MM.1S (cell line): ENCODE measurements around the gene PLOD3.

ENCODE experiments used
- DNase-seq: peaks from one replicate; pipeline ENCODE4 v3.0.0-alpha.2; 2015
- H2AFZ ChIP-seq: fragments of 300-600 bp; sonication (generic); 2 replicates; pipeline ENCODE4 v1.6.0; 2016; ENCODE audit warnings: antibody characterized with exemption, low read length
- H3F3A ChIP-seq: fragments of 300-600 bp; sonication (generic); 2 replicates; pipeline ENCODE4 v1.6.1; 2016; ENCODE audit warnings: mild to moderate bottlenecking, antibody characterized with exemption, low read length, moderate library complexity, mixed read lengths; ENCODE audit not compliant: insufficient read depth
- H3K27ac ChIP-seq: fragments of 300-600 bp; sonication (generic); 2 replicates; pipeline ENCODE4 v1.5.1; 2016; ENCODE audit warnings: mild to moderate bottlenecking, low read length
- H3K27me3 ChIP-seq: fragments of 300-600 bp; sonication (generic); replicated peaks from 2 replicates; pipeline ENCODE4 v1.6.0; 2016; ENCODE audit warnings: low read length; ENCODE audit not compliant: insufficient read depth
- H3K36me3 ChIP-seq: fragments of 300-600 bp; sonication (generic); replicated peaks from 2 replicates; pipeline ENCODE4 v1.6.1; 2016; ENCODE audit warnings: mild to moderate bottlenecking, low read length, mixed read lengths; ENCODE audit not compliant: insufficient read depth
- H3K4me1 ChIP-seq: fragments of 300-600 bp; sonication (generic); 2 replicates; pipeline ENCODE4 v1.6.1; 2016; ENCODE audit warnings: low read length, mixed read lengths
- H3K4me2 ChIP-seq: fragments of 300-600 bp; sonication (generic); 2 replicates; pipeline ENCODE4 v1.6.0; 2016; ENCODE audit warnings: low read depth, low read length
- H3K4me3 ChIP-seq: fragments of 300-600 bp; sonication (generic); 2 replicates; pipeline ENCODE4 v1.5.1; 2016; ENCODE audit warnings: low read length, mixed read lengths
- H3K79me2 ChIP-seq: fragments of 300-600 bp; sonication (generic); 2 replicates; pipeline ENCODE4 v1.6.1; 2016; ENCODE audit warnings: mixed run types, low read length, mixed read lengths
- H3K9ac ChIP-seq: fragments of 300-600 bp; sonication (generic); 2 replicates; pipeline ENCODE4 v1.6.1; 2016; ENCODE audit warnings: low read length, mixed read lengths
- H3K9me2 ChIP-seq: fragments of 300-600 bp; sonication (generic); replicated peaks from 2 replicates; pipeline ENCODE4 v1.6.1; 2016; ENCODE audit warnings: mild to moderate bottlenecking, low read length, mixed read lengths; ENCODE audit not compliant: insufficient read depth
- H3K9me3 ChIP-seq: fragments of 300-600 bp; sonication (generic); replicated peaks from 2 replicates; pipeline ENCODE4 v1.6.1; 2016; ENCODE audit warnings: mild to moderate bottlenecking, low read length, mixed read lengths; ENCODE audit not compliant: insufficient read depth
- H4K20me1 ChIP-seq: fragments of 300-600 bp; sonication (generic); 2 replicates; pipeline ENCODE4 v1.6.1; 2016; ENCODE audit warnings: mild to moderate bottlenecking, low read length, moderate library complexity, mixed read lengths; ENCODE audit not compliant: insufficient read depth
- EZH2 ChIP-seq: fragments of 300-600 bp; sonication (generic); optimal IDR thresholded peaks from 2 replicates; pipeline ENCODE3; 2017; ENCODE audit warnings: low read depth, mild to moderate bottlenecking, antibody characterized with exemption, low read length, mixed read lengths
- EZH2phosphoT487 ChIP-seq: fragments of 300-600 bp; sonication (generic); IDR thresholded peaks from 2 replicates; pipeline ENCODE4 v1.6.1; 2018; ENCODE audit warnings: antibody characterized with exemption, low read length
- TF ChIP-seq, protein P1 (sequence below): fragments of 300-600 bp; sonication (generic); IDR thresholded peaks from 2 replicates; pipeline ENCODE4 v1.5.1; 2016; ENCODE audit warnings: antibody characterized with exemption, low read length, mixed read lengths

The PLOD3 gene

DNA sequence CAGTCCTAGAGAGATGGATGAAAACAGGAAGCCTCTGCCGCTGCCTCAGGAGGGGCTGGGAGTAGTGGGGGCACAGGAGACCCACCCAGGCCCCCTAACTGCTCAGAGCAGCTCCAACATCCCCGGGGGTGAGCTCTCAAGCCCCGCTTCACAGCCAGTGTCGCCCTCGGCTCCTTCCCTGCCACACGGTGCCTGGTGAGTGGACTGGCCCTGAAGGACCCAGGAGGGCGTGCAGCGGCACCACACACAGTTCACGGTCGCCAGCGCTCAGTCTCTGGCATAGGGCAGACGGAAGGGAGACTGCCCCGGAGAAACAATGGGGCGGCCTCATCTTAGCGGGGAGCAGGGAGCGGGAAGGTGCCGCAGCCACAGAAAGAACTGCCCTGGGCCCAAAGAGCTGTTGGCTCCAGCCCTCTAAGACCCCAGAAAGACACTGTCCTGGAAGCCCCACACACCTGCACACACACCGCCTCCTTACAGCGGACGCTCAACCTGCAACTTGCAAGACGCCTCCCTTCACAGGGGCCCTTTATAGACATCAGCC is 19.0 kb upstream of the PLOD3 start:
- no peaks in the 10 kb centered on the region for H3K9me3 ChIP-seq
- H3K27me3 ChIP-seq, result no peaks in the 10 kb centered on the region
- no peak overlapping the region for H3K4me2 ChIP-seq
- no peak for DNase-seq
- TF ChIP-seq EZH2phosphoT487, result no peak
- H3K36me3 ChIP-seq, result no peaks in the 10 kb centered on the region
- no peak overlapping the region for H3K9ac ChIP-seq
- H2AFZ ChIP-seq, result no peak overlapping the region
- no peaks in the 10 kb centered on the region for H3F3A ChIP-seq
- no peak overlapping the region for H3K4me3 ChIP-seq
- H3K4me1 ChIP-seq, result no peaks in the 10 kb centered on the region
- H3K9me2 ChIP-seq, result no peaks in the 10 kb centered on the region
- H3K27ac ChIP-seq, result no peak overlapping the region
- no peaks in the 10 kb centered on the region for H3K79me2 ChIP-seq
- H4K20me1 ChIP-seq, result no peaks in the 10 kb centered on the region

DNA sequence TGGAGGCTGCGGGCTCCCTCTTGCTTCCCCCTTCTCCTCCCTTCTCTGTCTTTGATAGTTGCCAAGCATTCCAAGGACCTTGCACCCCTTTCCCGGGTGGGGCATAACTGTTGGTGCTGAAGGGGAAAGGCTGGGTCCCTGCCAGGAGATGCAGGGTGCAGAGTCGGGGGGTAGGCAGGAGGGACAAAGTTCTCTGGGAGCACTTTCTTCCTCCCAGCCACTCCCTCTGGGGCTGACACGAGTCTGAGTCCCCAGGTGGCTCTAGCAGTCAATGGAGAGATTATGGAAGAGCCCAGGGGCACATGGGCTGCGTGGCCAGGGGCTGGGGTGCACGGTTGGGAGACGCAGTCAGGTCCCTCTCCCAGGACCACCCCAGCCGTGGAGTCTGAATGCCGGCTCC is 18.1 kb upstream of the PLOD3 start:
- Histone ChIP-seq H3K27ac (no peak overlapping the region), H3F3A (no peaks in the 10 kb centered on the region), H3K36me3 (no peaks in the 10 kb centered on the region), H3K9me3 (no peaks in the 10 kb centered on the region), H2AFZ (no peak overlapping the region), H3K9me2 (no peaks in the 10 kb centered on the region), H3K4me3 (no peak overlapping the region), H3K4me1 (no peaks in the 10 kb centered on the region), H3K79me2 (no peaks in the 10 kb centered on the region), H4K20me1 (no peaks in the 10 kb centered on the region), H3K27me3 (no peaks in the 10 kb centered on the region), H3K9ac (no peak overlapping the region), H3K4me2 (no peak overlapping the region)
- DNase-seq, result no peak
- TF ChIP-seq, protein P1, sequence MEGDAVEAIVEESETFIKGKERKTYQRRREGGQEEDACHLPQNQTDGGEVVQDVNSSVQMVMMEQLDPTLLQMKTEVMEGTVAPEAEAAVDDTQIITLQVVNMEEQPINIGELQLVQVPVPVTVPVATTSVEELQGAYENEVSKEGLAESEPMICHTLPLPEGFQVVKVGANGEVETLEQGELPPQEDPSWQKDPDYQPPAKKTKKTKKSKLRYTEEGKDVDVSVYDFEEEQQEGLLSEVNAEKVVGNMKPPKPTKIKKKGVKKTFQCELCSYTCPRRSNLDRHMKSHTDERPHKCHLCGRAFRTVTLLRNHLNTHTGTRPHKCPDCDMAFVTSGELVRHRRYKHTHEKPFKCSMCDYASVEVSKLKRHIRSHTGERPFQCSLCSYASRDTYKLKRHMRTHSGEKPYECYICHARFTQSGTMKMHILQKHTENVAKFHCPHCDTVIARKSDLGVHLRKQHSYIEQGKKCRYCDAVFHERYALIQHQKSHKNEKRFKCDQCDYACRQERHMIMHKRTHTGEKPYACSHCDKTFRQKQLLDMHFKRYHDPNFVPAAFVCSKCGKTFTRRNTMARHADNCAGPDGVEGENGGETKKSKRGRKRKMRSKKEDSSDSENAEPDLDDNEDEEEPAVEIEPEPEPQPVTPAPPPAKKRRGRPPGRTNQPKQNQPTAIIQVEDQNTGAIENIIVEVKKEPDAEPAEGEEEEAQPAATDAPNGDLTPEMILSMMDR, result no peak
- TF ChIP-seq EZH2phosphoT487, result no peak
- no peak for TF ChIP-seq EZH2

DNA sequence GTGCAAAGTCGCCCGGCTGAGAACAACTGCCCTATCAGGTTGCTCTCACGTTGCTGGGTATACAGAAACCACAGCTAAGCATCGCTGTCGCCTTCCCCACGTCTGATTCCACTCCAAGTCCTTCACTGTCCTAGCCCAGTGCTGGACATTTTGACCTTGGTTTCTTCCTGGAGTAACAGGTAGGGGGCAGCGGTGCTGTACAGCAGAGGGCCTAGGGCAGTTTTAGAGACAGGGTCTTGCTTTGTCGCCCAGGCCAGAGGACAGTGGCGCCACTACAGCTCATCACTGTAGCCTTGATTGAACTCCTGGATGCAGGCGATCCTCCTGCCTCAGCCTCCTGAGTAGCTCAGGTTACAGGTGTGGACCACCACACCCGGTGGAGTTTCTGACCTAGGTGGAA is 17.7 kb upstream of the PLOD3 start:
- no peak overlapping the region for H3K27ac ChIP-seq
- no peaks in the 10 kb centered on the region for H3K9me3 ChIP-seq
- no peaks in the 10 kb centered on the region for H3F3A ChIP-seq
- no peaks in the 10 kb centered on the region for H3K36me3 ChIP-seq
- H3K4me2 ChIP-seq, result no peak overlapping the region
- no peak overlapping the region for H3K9ac ChIP-seq
- no peak overlapping the region for H2AFZ ChIP-seq
- no peaks in the 10 kb centered on the region for H3K9me2 ChIP-seq
- DNase-seq, result no peak
- H3K4me1 ChIP-seq, result no peaks in the 10 kb centered on the region
- no peaks in the 10 kb centered on the region for H3K27me3 ChIP-seq
- H4K20me1 ChIP-seq, result no peaks in the 10 kb centered on the region
- TF ChIP-seq, protein P1, result peak; percentile 35
- no peak for TF ChIP-seq EZH2
- H3K4me3 ChIP-seq, result no peak overlapping the region
- H3K79me2 ChIP-seq, result no peaks in the 10 kb centered on the region

DNA sequence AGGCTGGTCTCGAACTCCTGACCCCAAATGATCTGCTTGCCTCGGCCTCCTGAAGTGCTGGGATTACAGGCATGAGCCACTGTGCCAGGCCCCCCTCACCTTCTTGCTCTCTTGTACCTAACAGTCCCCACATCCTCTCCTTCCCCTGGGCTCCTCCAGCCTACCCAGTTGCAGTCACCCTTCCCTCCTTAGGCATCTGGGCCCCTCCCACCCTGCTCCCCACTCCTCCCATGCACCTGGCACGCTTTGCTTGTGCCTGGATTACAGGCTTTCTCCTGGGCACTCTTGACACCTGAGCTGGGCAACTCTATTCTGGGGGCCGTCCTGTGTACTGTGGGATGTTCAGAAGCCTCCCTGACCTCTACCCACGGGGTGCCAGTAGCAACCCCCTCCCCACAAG is 17.3 kb upstream of the PLOD3 start:
- no peak overlapping the region for H3K9ac ChIP-seq
- no peak overlapping the region for H3K27ac ChIP-seq
- no peaks in the 10 kb centered on the region for H3K79me2 ChIP-seq
- no peak overlapping the region for H3K4me3 ChIP-seq
- no peaks in the 10 kb centered on the region for H3K9me3 ChIP-seq
- no peak for DNase-seq
- no peaks in the 10 kb centered on the region for H3K4me1 ChIP-seq
- TF ChIP-seq EZH2phosphoT487 (no peak), EZH2 (no peak)
- TF ChIP-seq, protein P1, result no peak
- no peaks in the 10 kb centered on the region for H3F3A ChIP-seq
- H3K9me2 ChIP-seq, result no peaks in the 10 kb centered on the region
- no peak overlapping the region for H2AFZ ChIP-seq
- no peaks in the 10 kb centered on the region for H3K27me3 ChIP-seq
- H3K36me3 ChIP-seq, result no peaks in the 10 kb centered on the region
- no peaks in the 10 kb centered on the region for H4K20me1 ChIP-seq
- no peak overlapping the region for H3K4me2 ChIP-seq
